H7 (cell line): ENCODE results near the gene KRT73. TPM values are rescaled to one million over a fixed set of nuclear protein-coding genes. Genes with fewer than 3 reads are reported as not detected.

ENCODE experiments used
- DNase-seq: peaks from one replicate; pipeline ENCODE4 v3.0.0; 2012
- H3K27me3 ChIP-seq: 2 replicates; pipeline ENCODE4 v1.6.0; 2011; ENCODE audit warnings: mild to moderate bottlenecking, low read length; ENCODE audit not compliant: control insufficient read depth, insufficient read depth
- H3K36me3 ChIP-seq: replicated peaks from 2 replicates; pipeline ENCODE4 v1.5.1; 2011; ENCODE audit warnings: low read length; ENCODE audit not compliant: control insufficient read depth, insufficient read depth
- H3K4me3 ChIP-seq: 2 replicates; pipeline ENCODE4 v1.5.1; 2011; ENCODE audit warnings: low read depth, mild to moderate bottlenecking, control low read depth, low read length, moderate library complexity; ENCODE audit not compliant: insufficient read depth
- total RNA-seq: library from RNA; depleted of rRNA; stranded (reverse); fragments of >200 nt; shearing (Covaris generic); gene quantifications from 2 replicates; pipeline ENCODE4 v1.2.3, GENCODE V29; 2014

Gene KRT73
- total RNA-seq, 1 experiment from 2014 or later, result not detected

GRCh38 chr12:52636189-52636588 is 17.8 kb upstream of the KRT73 start:
- H3K4me3 ChIP-seq, result no peak overlapping the region
- no peaks in the 10 kb centered on the region for H3K36me3 ChIP-seq
- no peaks in the 10 kb centered on the region for H3K27me3 ChIP-seq
- no peak for DNase-seq

GRCh38 chr12:52634266-52635056 is 16.1 kb upstream of the KRT73 start:
- no peak overlapping the region for H3K4me3 ChIP-seq
- H3K36me3 ChIP-seq, result no peaks in the 10 kb centered on the region
- no peak for DNase-seq
- no peaks in the 10 kb centered on the region for H3K27me3 ChIP-seq

- Histone ChIP-seq H3K27me3 (no peaks in the 10 kb centered on the region), H3K36me3 (no peaks in the 10 kb centered on the region), H3K4me3 (no peak overlapping the region)
- no peak for DNase-seq
Measured at GRCh38 chr12:52633383-52633782, 15.0 kb upstream of the KRT73 start.

GRCh38 chr12:52632656-52633055 is 14.3 kb upstream of the KRT73 start:
- Histone ChIP-seq H3K4me3 (no peak overlapping the region), H3K36me3 (no peaks in the 10 kb centered on the region), H3K27me3 (no peaks in the 10 kb centered on the region)
- DNase-seq, result no peak

- H3K36me3 ChIP-seq, result no peaks in the 10 kb centered on the region
- no peak for DNase-seq
Measured at GRCh38 chr12:52631676-52632459, 13.5 kb upstream of the KRT73 start.

GRCh38 chr12:52631264-52631663 is 12.9 kb upstream of the KRT73 start:
- no peaks in the 10 kb centered on the region for H3K27me3 ChIP-seq
- no peak overlapping the region for H3K4me3 ChIP-seq
- DNase-seq, result no peak
- H3K36me3 ChIP-seq, result no peaks in the 10 kb centered on the region

More at GRCh38 chr12:52631676-52632459, 13.5 kb upstream of the KRT73 start:
- no peaks in the 10 kb centered on the region for H3K27me3 ChIP-seq
- H3K4me3 ChIP-seq, result no peak overlapping the region

GRCh38 chr12:52630599-52631200 is 12.3 kb upstream of the KRT73 start:
- Histone ChIP-seq H3K27me3 (no peaks in the 10 kb centered on the region), H3K4me3 (no peak overlapping the region), H3K36me3 (no peaks in the 10 kb centered on the region)
- DNase-seq, result no peak

- DNase-seq, result no peak
- no peaks in the 10 kb centered on the region for H3K36me3 ChIP-seq
- H3K4me3 ChIP-seq, result no peak overlapping the region
Measured at GRCh38 chr12:52630008-52630500, 11.7 kb upstream of the KRT73 start.

GRCh38 chr12:52629281-52630007 is 11.1 kb upstream of the KRT73 start:
- no peaks in the 10 kb centered on the region for H3K36me3 ChIP-seq
- no peaks in the 10 kb centered on the region for H3K27me3 ChIP-seq
- no peak for DNase-seq
- no peak overlapping the region for H3K4me3 ChIP-seq

More at GRCh38 chr12:52630008-52630500, 11.7 kb upstream of the KRT73 start:
- no peaks in the 10 kb centered on the region for H3K27me3 ChIP-seq

GRCh38 chr12:52628841-52629240 is 10.5 kb upstream of the KRT73 start:
- Histone ChIP-seq H3K4me3 (no peak overlapping the region), H3K27me3 (no peaks in the 10 kb centered on the region), H3K36me3 (no peaks in the 10 kb centered on the region)
- DNase-seq, result no peak

- Histone ChIP-seq H3K4me3 (no peak overlapping the region), H3K36me3 (no peaks in the 10 kb centered on the region), H3K27me3 (no peaks in the 10 kb centered on the region)
- DNase-seq, result no peak
Measured at GRCh38 chr12:52628111-52628507, 9.8 kb upstream of the KRT73 start.

- DNase-seq, result no peak
- no peak overlapping the region for H3K4me3 ChIP-seq
- no peaks in the 10 kb centered on the region for H3K27me3 ChIP-seq
- H3K36me3 ChIP-seq, result no peaks in the 10 kb centered on the region
Measured at GRCh38 chr12:52627395-52628110, 9.2 kb upstream of the KRT73 start.

GRCh38 chr12:52622349-52622748 is 4.0 kb upstream of the KRT73 start:
- no peak for DNase-seq
- H3K36me3 ChIP-seq, result no peaks in the 10 kb centered on the region
- no peak overlapping the region for H3K4me3 ChIP-seq
- no peaks in the 10 kb centered on the region for H3K27me3 ChIP-seq

GRCh38 chr12:52618866-52619265 is 507 bp upstream of the KRT73 start:
- H3K4me3 ChIP-seq, result no peak overlapping the region
- DNase-seq, result no peak
- no peaks in the 10 kb centered on the region for H3K36me3 ChIP-seq
- H3K27me3 ChIP-seq, result no peaks in the 10 kb centered on the region; the same call in none of the 2 replicates
